Activated CD8-positive, alpha-beta T cell treated with anti-CD3 and anti-CD28 coated beads, Interleukin-2, amount 10 ng/mL, durations not matched to agents 7 days and 5 days (primary cell): ENCODE results near the gene WASHC3. TPM values are rescaled to one million over a fixed set of nuclear protein-coding genes. Genes with fewer than 3 reads are reported as not detected.
"Not testable (repeated sequence)": the region's sequence is repeated elsewhere in the genome, so short reads cannot be mapped to it uniquely, and the experiment has no call there.

ENCODE experiments used
- ATAC-seq: fragments of 150-1000 bp; cut with Tn5 transposase; one replicate; pipeline ENCODE4 v1.10.0; 2021; ENCODE audit warnings: moderate library complexity
- CTCF ChIA-PET: fragments of 350-600 bp; sonication (Branson Sonifier 250); formaldehyde crosslinking; loops from one replicate; lab custom pipeline; 2021; ENCODE audit warnings: antibody characterized with exemption; lab: Charles Lee
- POLR2A ChIA-PET: fragments of 350-600 bp; sonication (Branson Sonifier 250); formaldehyde crosslinking; loops from one replicate; lab custom pipeline; 2021; ENCODE audit warnings: antibody characterized with exemption; lab: Charles Lee
- DNase-seq: peaks from one replicate; pipeline ENCODE4 v3.0.0-alpha.2; 2020
- H3K27ac Mint-ChIP-seq: one replicate; pipeline ENCODE4 v1.8.0; 2021; ENCODE audit warnings: mild to moderate bottlenecking, mixed read lengths
- H3K27me3 Mint-ChIP-seq: one replicate; pipeline ENCODE4 v1.8.0; 2021; ENCODE audit warnings: low read depth, mixed read lengths
- H3K36me3 Mint-ChIP-seq: one replicate; pipeline ENCODE4 v1.8.0; 2021; ENCODE audit warnings: low read depth, mixed read lengths
- H3K4me1 Mint-ChIP-seq: one replicate; pipeline ENCODE4 v1.8.0; 2021; ENCODE audit warnings: low read depth, mixed read lengths
- H3K4me3 Mint-ChIP-seq: one replicate; pipeline ENCODE4 v1.8.0; 2021; ENCODE audit warnings: mild to moderate bottlenecking, mixed read lengths
- H3K9me3 Mint-ChIP-seq: one replicate; pipeline ENCODE4 v1.8.0; 2022; ENCODE audit warnings: mixed read lengths; ENCODE audit not compliant: insufficient read depth
- total RNA-seq, 2 experiments: library from RNA; stranded (reverse); gene quantifications; one replicate each; pipeline ENCODE4 v1.2.3, GENCODE V29; 2021

Gene WASHC3
- total RNA-seq, 2 experiments from 2014 or later = 49.5 to 50.9 TPM

GRCh38 chr12:102043928-102044327 is 17.9 kb downstream of the WASHC3 start:
- Mint-ChIP-seq H3K27ac (peak overlapping the region; percentile 41), H3K9me3 (no peaks in the 10 kb centered on the region), H3K36me3 (peaks cover 29% of the 10 kb centered on the region), H3K27me3 (no peaks in the 10 kb centered on the region), H3K4me3 (no peak overlapping the region), H3K4me1 (peaks cover 19% of the 10 kb centered on the region)
- ChIA-PET POLR2A (interaction anchor here (0.7 to 2.6 kb wide), 3 partner anchors 15 to 18 kb away, joined by 3 to 17 read pairs (median 3); partner anchors contain the start of gene WASHC3), CTCF (interaction anchor here (1.0 to 2.7 kb wide), 3 partner anchors 11 to 214 kb away, joined by 3 to 12 read pairs (median 3); no protein-coding TSS in a partner anchor)
- peak; percentile 72 for DNase-seq
- peak; percentile 99 for ATAC-seq

DNA sequence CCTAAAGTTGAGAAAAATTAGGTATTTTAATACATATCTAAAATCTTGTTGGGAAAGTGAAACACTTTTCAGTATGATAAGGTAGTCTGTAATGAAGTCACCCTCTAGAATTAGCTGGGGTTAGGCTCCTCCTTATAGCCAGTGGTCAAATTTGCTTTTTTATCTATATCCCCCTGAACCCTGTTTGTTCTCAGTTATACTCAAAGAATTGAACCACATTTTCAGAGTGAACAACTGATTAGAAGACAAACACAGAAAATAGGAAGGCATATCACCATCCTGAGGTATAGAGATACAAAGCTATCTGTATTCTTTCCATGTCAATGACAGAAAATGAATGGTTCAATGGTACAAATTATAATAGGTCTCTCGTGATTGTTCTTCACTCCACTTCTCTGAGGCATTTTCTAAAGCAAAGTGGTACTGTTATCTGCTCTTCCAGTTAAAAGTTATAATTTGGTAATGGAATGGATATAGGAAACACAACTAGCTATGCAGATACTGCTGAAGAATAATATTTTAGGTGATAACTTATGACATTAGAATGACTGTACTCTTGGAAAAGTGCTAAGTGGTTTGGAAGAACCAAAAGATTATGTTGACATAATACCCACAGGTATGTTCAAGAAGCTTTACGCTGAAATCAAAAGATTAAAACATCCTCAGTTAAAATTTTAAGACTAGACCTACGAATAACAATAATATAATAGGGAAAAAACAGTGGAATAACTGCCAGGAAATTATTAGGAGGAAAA is 27.6 kb downstream of the WASHC3 start:
- no peak overlapping the region for H3K27ac Mint-ChIP-seq

GRCh38 chr12:102031852-102032251 is 29.9 kb downstream of the WASHC3 start:
- Mint-ChIP-seq H3K36me3 (peaks cover 30% of the 10 kb centered on the region), H3K4me3 (no peak overlapping the region), H3K27me3 (no peaks in the 10 kb centered on the region), H3K27ac (no peak overlapping the region), H3K9me3 (no peaks in the 10 kb centered on the region), H3K4me1 (no peaks in the 10 kb centered on the region)
- DNase-seq (no peak), ATAC-seq (no peak)
- ChIA-PET CTCF (interaction anchor here (0.7 to 1.5 kb wide), 2 partner anchors 12 to 95 kb away, joined by 3 read pairs; no protein-coding TSS in a partner anchor), POLR2A (no interaction called here)

More for the DNA sequence above, 27.6 kb downstream of the WASHC3 start:
- H3K9me3 Mint-ChIP-seq = no peaks in the 10 kb centered on the region
- H3K4me1 Mint-ChIP-seq = no peaks in the 10 kb centered on the region
- H3K36me3 Mint-ChIP-seq = peaks cover 43% of the 10 kb centered on the region
- H3K27me3 Mint-ChIP-seq = no peaks in the 10 kb centered on the region
- POLR2A ChIA-PET = no interaction called here
- CTCF ChIA-PET = no interaction called here
- DNase-seq (no peak), ATAC-seq (no peak)
- no peak overlapping the region for H3K4me3 Mint-ChIP-seq

DNA sequence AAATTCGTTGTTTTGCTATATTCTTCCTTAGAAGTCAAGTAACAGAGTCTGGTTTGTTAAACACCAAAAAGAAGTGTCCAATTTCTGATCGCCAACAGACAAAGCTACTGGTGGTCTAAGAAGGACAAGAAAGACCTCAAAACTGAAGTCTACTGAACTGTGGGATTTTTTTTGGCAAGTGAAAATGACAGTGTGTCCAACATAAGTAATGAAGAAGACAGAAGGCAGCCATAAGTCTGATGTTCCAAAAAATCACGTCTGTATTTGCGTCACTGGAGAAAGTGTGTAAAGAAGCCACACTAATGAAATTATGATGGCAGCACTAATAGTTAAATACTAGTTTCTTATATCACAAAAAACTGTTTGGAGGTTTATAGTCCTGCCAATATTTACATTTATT is 32.6 kb downstream of the WASHC3 start:
- CTCF ChIA-PET = no interaction called here
- H3K27ac Mint-ChIP-seq = no peak overlapping the region
- H3K4me3 Mint-ChIP-seq = no peak overlapping the region
- DNase-seq = no peak
- no peak for ATAC-seq
- H3K4me1 Mint-ChIP-seq = no peaks in the 10 kb centered on the region
- peaks cover 19% of the 10 kb centered on the region for H3K36me3 Mint-ChIP-seq
- H3K27me3 Mint-ChIP-seq = no peaks in the 10 kb centered on the region
- POLR2A ChIA-PET = no interaction called here
- no peaks in the 10 kb centered on the region for H3K9me3 Mint-ChIP-seq

DNA sequence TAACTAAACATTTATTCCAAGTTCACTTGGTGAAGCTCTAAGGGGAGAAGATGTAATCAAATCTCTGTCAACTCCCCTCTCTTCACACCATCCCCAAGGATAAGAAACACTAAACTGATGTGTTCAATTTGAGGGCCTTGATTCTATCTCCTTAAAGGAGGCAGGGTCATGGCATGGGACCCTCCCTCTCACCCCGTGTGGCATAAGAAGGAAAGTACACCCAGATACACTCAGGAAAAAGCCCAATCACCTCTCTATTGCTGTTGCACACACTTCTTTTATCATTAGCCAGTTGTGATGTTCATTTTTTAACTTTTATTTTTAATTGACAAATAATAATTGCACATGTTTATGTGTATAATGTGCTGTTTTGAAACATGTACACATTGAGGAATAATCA is 35.1 kb downstream of the WASHC3 start:
- peaks cover 15% of the 10 kb centered on the region for H3K36me3 Mint-ChIP-seq
- ChIA-PET CTCF (interaction anchor here (1.5 kb wide), 1 partner anchor 12 kb away, joined by 4 read pairs; no protein-coding TSS in a partner anchor), POLR2A (no interaction called here)

GRCh38 chr12:102024765-102025164 is 37.0 kb downstream of the WASHC3 start:
- CTCF ChIA-PET = no interaction called here
- H3K4me3 Mint-ChIP-seq = no peak overlapping the region
- no peak overlapping the region for H3K27ac Mint-ChIP-seq
- DNase-seq (no peak), ATAC-seq (no peak)
- H3K4me1 Mint-ChIP-seq = no peaks in the 10 kb centered on the region
- H3K36me3 Mint-ChIP-seq = peaks cover 20% of the 10 kb centered on the region
- POLR2A ChIA-PET = no interaction called here
- no peaks in the 10 kb centered on the region for H3K27me3 Mint-ChIP-seq
- H3K9me3 Mint-ChIP-seq = no peaks in the 10 kb centered on the region

More for the DNA sequence above, 35.1 kb downstream of the WASHC3 start:
- H3K9me3 Mint-ChIP-seq = no peaks in the 10 kb centered on the region
- H3K27me3 Mint-ChIP-seq = no peaks in the 10 kb centered on the region
- H3K27ac Mint-ChIP-seq = no peak overlapping the region
- H3K4me1 Mint-ChIP-seq = no peaks in the 10 kb centered on the region
- no peak for DNase-seq
- no peak for ATAC-seq
- H3K4me3 Mint-ChIP-seq = no peak overlapping the region

DNA sequence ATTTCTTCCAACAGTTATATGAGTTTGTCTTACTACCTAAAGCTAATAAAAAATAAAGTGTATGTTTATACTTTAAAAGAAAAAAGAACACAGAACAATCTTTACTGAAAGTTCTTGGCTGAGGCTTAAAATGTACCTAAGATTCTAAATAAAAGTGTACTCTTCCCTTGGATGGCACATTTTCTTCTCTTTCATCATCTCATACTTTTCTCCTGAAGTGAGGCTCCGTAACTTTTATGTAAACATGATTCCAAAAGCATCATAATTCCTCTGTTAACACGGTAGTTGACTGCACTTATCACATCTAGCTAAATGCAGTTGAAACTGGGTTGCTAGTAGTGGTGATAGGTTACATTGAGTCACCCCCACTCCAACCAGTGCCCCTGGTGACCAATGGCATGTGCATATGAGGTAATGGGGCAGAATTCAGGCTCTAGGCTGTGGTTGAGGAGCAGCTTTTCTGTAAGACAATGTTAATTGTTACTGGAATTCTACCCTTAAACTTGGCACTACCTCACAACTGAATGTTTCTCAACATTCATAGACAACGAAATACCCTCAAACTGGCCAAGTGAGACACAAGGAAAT is 38.4 kb downstream of the WASHC3 start:
- no peaks in the 10 kb centered on the region for H3K4me1 Mint-ChIP-seq
- no peak overlapping the region for H3K27ac Mint-ChIP-seq
- no peak overlapping the region for H3K4me3 Mint-ChIP-seq
- H3K27me3 Mint-ChIP-seq = no peaks in the 10 kb centered on the region
- ATAC-seq (no peak), DNase-seq (no peak)
- ChIA-PET POLR2A (no interaction called here), CTCF (no interaction called here)
- H3K36me3 Mint-ChIP-seq = peaks cover 17% of the 10 kb centered on the region
- H3K9me3 Mint-ChIP-seq = no peaks in the 10 kb centered on the region

DNA sequence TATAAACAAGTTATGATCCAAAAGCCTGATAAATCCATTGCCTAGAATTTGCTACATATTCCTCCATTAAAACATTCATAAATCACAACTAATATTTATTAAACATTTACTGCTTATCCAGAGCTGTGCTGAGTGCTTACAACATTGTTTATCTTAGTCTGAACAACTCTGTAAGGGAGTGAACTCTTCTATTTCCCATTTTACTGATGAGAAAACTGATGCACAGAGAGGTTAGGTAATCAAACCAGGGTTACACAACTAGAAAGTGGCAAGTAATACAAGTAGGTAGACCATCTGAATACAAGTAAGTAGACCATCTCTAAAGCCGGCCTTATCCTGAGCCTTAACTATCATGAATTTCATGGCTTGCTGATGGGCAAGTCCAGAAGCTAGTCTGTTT is 39.5 kb downstream of the WASHC3 start:
- ChIA-PET CTCF (interaction anchor here (0.6 kb wide), 1 partner anchor 452 kb away, joined by 3 read pairs; no protein-coding TSS in a partner anchor), POLR2A (no interaction called here)
- no peaks in the 10 kb centered on the region for H3K4me1 Mint-ChIP-seq
- no peak overlapping the region for H3K4me3 Mint-ChIP-seq
- ATAC-seq (no peak), DNase-seq (no peak)
- no peaks in the 10 kb centered on the region for H3K27me3 Mint-ChIP-seq
- peaks cover 21% of the 10 kb centered on the region for H3K36me3 Mint-ChIP-seq
- no peak overlapping the region for H3K27ac Mint-ChIP-seq
- no peaks in the 10 kb centered on the region for H3K9me3 Mint-ChIP-seq

DNA sequence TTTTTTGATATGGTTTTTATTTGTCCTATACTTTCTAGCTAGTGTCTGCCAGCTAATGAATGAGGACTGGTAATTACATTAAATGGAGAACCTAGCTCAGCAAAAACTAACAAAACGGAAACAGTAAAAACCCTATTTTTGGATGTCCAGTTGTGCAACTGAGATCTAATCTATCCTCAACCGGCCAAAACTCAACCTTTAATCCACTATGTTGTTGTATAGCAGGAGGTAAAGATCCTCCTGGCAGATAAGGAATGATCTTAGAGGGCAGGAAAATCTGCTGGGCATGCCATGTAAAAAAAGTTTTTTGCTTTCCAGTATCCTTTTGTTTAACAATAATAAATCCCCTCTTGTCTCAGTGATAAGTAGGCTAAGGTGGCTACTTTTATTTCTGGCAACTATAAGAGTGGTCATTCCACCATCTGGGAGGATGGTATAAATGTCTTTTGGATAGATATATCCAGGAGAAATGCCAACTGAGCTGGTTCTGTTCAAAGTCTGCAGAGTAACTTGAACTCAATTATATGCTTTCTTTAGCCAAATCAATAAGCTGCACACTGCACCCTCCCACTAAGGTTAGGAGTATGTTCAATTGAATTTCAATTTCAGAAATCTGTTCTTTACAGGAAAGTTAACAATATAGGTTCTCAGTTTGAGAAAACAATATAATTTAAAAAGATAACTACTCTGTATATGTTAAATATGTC is 40.1 kb downstream of the WASHC3 start:
- H3K36me3 Mint-ChIP-seq = peaks cover 23% of the 10 kb centered on the region
- DNase-seq (no peak), ATAC-seq (no peak)
- CTCF ChIA-PET = interaction anchor here (0.6 kb wide), 2 partner anchors 452 to 488 kb away, joined by 3 read pairs; no protein-coding TSS in a partner anchor
- H3K27me3 Mint-ChIP-seq = no peaks in the 10 kb centered on the region
- POLR2A ChIA-PET = no interaction called here
- H3K4me3 Mint-ChIP-seq = no peak overlapping the region
- no peaks in the 10 kb centered on the region for H3K9me3 Mint-ChIP-seq
- H3K27ac Mint-ChIP-seq = no peak overlapping the region
- H3K4me1 Mint-ChIP-seq = no peaks in the 10 kb centered on the region

DNA sequence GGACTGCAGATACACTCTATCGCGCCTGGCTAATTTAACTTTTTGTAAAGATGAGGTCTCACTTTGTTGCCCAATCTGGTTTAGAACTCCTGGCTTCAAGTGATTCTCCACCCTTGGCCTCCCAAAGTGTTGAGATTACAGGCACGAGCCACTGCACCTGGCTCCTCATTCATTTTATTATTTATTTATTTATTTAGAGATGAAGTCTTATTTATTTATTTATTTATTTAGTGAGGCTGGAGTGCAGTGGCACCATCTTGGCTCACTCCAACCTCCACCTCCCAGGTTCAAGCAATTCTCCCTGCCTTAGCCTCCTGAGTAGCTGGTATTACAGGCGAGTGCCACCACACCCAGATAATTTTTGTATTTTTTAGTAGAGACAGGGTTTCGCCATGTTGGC is 43.2 kb downstream of the WASHC3 start:
- POLR2A ChIA-PET, H3K27ac Mint-ChIP-seq, ATAC-seq, H3K9me3 Mint-ChIP-seq, H3K27me3 Mint-ChIP-seq, H3K4me1 Mint-ChIP-seq, H3K4me3 Mint-ChIP-seq, CTCF ChIA-PET, DNase-seq: not testable (repeated sequence)
- peaks cover 14% of the 10 kb centered on the region for H3K36me3 Mint-ChIP-seq

DNA sequence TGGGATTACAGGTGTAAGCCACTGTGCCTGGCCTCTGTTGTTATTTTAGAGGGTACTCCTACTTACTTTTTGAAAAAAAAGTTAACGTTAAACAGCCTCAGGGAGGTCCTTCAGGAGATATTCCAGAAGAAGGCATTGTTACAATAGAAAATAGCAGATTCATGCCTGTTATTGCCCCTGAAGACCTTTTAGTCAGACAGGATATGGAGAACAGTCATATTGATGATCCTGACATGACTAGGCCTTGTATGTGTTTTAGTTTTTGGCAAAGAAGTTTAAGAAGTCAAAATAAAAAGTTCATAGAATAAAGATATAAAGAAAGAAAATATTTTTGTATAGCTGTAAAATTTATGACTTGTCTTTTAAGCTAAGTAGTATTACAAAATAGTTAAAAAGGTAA is 45.3 kb downstream of the WASHC3 start:
- ATAC-seq = no peak
- Mint-ChIP-seq H3K4me3 (no peak overlapping the region), H3K36me3 (peaks cover 17% of the 10 kb centered on the region), H3K4me1 (no peaks in the 10 kb centered on the region), H3K27ac (no peak overlapping the region), H3K9me3 (no peaks in the 10 kb centered on the region), H3K27me3 (no peaks in the 10 kb centered on the region)
- POLR2A ChIA-PET = no interaction called here
- DNase-seq = no peak
- CTCF ChIA-PET = no interaction called here
